ENCODE data around the gene CCNG1. TPM values are rescaled to one million over a fixed set of nuclear protein-coding genes. Genes with fewer than 3 reads are reported as not detected.
"Not testable (repeated sequence)": the region's sequence is repeated elsewhere in the genome, so short reads cannot be mapped to it uniquely, and the experiment has no call there.

Gene CCNG1
- polyA plus RNA-seq, 4 donors, result 193 to 225 (median 222) TPM

GRCh38 chr5:163439092-163439425 lies 1.7 kb downstream of the CCNG1 start:
- no peak for DNase-seq (ENCODE audit: low read depth in 4 of 4, low spot score in 3 of 4)

GRCh38 chr5:163440954-163441353 lies 3.6 kb downstream of the CCNG1 start:
- no peak for DNase-seq (ENCODE audit: low read depth in 4 of 4, low spot score in 3 of 4)

GRCh38 chr5:163444526-163444925 lies 7.1 kb downstream of the CCNG1 start:
- no peak for DNase-seq (ENCODE audit: low read depth in 4 of 4, low spot score in 3 of 4)

GRCh38 chr5:163445345-163445744 lies 8.0 kb downstream of the CCNG1 start:
- DNase-seq (ENCODE audit: low read depth in 4 of 4, low spot score in 3 of 4), result no peak

GRCh38 chr5:163447191-163447590 lies 9.8 kb downstream of the CCNG1 start:
- DNase-seq (ENCODE audit: low read depth in 4 of 4, low spot score in 3 of 4), result no peak

GRCh38 chr5:163447875-163448274 lies 10.5 kb downstream of the CCNG1 start:
- DNase-seq (ENCODE audit: low read depth in 4 of 4, low spot score in 3 of 4), result no peak

GRCh38 chr5:163448491-163448890 lies 11.1 kb downstream of the CCNG1 start:
- DNase-seq (ENCODE audit: low read depth in 4 of 4, low spot score in 3 of 4), result no peak

- DNase-seq (ENCODE audit: low read depth in 4 of 4, low spot score in 3 of 4), result no peak
Observed at GRCh38 chr5:163451489-163451888, 14.1 kb downstream of the CCNG1 start.

- no peak for DNase-seq (ENCODE audit: low read depth in 4 of 4, low spot score in 3 of 4)
Observed at GRCh38 chr5:163453705-163454104, 16.3 kb downstream of the CCNG1 start.

- not testable (repeated sequence) for DNase-seq (ENCODE audit: low read depth in 4 of 4, low spot score in 3 of 4)
Observed at GRCh38 chr5:163455406-163455805, 18.0 kb downstream of the CCNG1 start.

- no peak for DNase-seq (ENCODE audit: low read depth in 4 of 4, low spot score in 3 of 4)
Observed at GRCh38 chr5:163456029-163456589, 18.7 kb downstream of the CCNG1 start.

- DNase-seq (ENCODE audit: low read depth in 4 of 4, low spot score in 3 of 4), result no peak
Observed at GRCh38 chr5:163456840-163457239, 19.4 kb downstream of the CCNG1 start.

- DNase-seq (ENCODE audit: low read depth in 4 of 4, low spot score in 3 of 4), result no peak
Observed at GRCh38 chr5:163458778-163459385, 21.5 kb downstream of the CCNG1 start.

GRCh38 chr5:163459462-163459818 lies 22.0 kb downstream of the CCNG1 start:
- DNase-seq (ENCODE audit: low read depth in 4 of 4, low spot score in 3 of 4), result no peak

GRCh38 chr5:163459819-163460561 lies 22.6 kb downstream of the CCNG1 start, which contains the start of gene NUDCD2:
Gene NUDCD2, minus strand, starts transcription at chr5:163460102. Its CDS starts 52 bp downstream, at chr5:163460050.
- peak; percentile 96 to 99 (median 96) for DNase-seq (ENCODE audit: low read depth in 4 of 4, low spot score in 3 of 4)

GRCh38 chr5:163460562-163461171 lies 23.3 kb downstream of the CCNG1 start, which contains the start of gene HMMR:
Gene HMMR, plus strand, starts transcription at chr5:163460632. Its CDS starts 61 bp downstream, at chr5:163460693.
- no peak for DNase-seq (ENCODE audit: low read depth in 4 of 4, low spot score in 3 of 4)

GRCh38 chr5:163463063-163463435 lies 25.7 kb downstream of the CCNG1 start:
- DNase-seq (ENCODE audit: low read depth in 4 of 4, low spot score in 3 of 4), result no peak

- DNase-seq (ENCODE audit: low read depth in 4 of 4, low spot score in 3 of 4), result no peak
Observed at GRCh38 chr5:163467682-163468081, 30.3 kb downstream of the CCNG1 start.

- DNase-seq (ENCODE audit: low read depth in 4 of 4, low spot score in 3 of 4), result no peak
Observed at GRCh38 chr5:163473635-163474243, 36.3 kb downstream of the CCNG1 start.

- no peak for DNase-seq (ENCODE audit: low read depth in 4 of 4, low spot score in 3 of 4)
Observed at GRCh38 chr5:163475411-163475810, 38.0 kb downstream of the CCNG1 start.
